Measurements from ENCODE around the gene ELK3. TPM values are rescaled to one million over a fixed set of nuclear protein-coding genes. Genes with fewer than 3 reads are reported as not detected.

ELK3 gene
- total RNA-seq, 1 donor from 2014 or later = 4.8 TPM

GRCh38 chr12:96263449-96263902 is 69.3 kb downstream of the ELK3 start:
- no peak overlapping the region for H2AFZ ChIP-seq (replicated peaks)
- peaks cover 23% of the 10 kb centered on the region for H3F3A ChIP-seq (ENCODE audit: low read depth)
- no peak overlapping the region for H3K4me2 ChIP-seq
- no peak overlapping the region for H3K27ac ChIP-seq
- no peaks in the 10 kb centered on the region for H4K20me1 ChIP-seq (ENCODE audit: low read depth)
- no peaks in the 10 kb centered on the region for H3K27me3 ChIP-seq
- H3K4me3 ChIP-seq = no peak overlapping the region
- H3K9me3 Mint-ChIP-seq = no peaks in the 10 kb centered on the region
- no peaks in the 10 kb centered on the region for H3K4me1 Mint-ChIP-seq
- H3K4me1 ChIP-seq = peaks cover 13% of the 10 kb centered on the region
- no peaks in the 10 kb centered on the region for H3K36me3 ChIP-seq
- no peak overlapping the region for H3K4me3 Mint-ChIP-seq
- peaks cover 27% of the 10 kb centered on the region for H3K36me3 Mint-ChIP-seq
- no peaks in the 10 kb centered on the region for H3K79me2 ChIP-seq (ENCODE audit: low read depth)
- H3K27me3 Mint-ChIP-seq (ENCODE audit: insufficient read depth, low read depth) = peaks cover 5% of the 10 kb centered on the region
- no peak overlapping the region for H3K27ac Mint-ChIP-seq
- H3K9ac ChIP-seq = no peak overlapping the region
- TF ChIP-seq EZH2phosphoT487 (IDR thresholded peaks at IDR 0.05) (no peak), EZH2 (IDR thresholded peaks at IDR 0.05) (no peak), CTCF (IDR thresholded peaks at IDR 0.05) (no peak)
- no peaks in the 10 kb centered on the region for H3K9me3 ChIP-seq (ENCODE audit: low read depth)
- DNase-seq (ENCODE audit: low spot score) = no peak

GRCh38 chr12:96265400-96265799 is 71.2 kb downstream of the ELK3 start:
- TF ChIP-seq EZH2 (IDR thresholded peaks at IDR 0.05) (no peak), CTCF (IDR thresholded peaks at IDR 0.05) (no peak), EZH2phosphoT487 (IDR thresholded peaks at IDR 0.05) (no peak)
- Histone ChIP-seq H3K4me3 (no peak overlapping the region), H3K27ac (no peak overlapping the region), H3K79me2 (ENCODE audit: low read depth) (no peaks in the 10 kb centered on the region), H2AFZ (replicated peaks) (no peak overlapping the region), H4K20me1 (ENCODE audit: low read depth) (no peaks in the 10 kb centered on the region), H3K4me2 (no peak overlapping the region), H3K9me3 (ENCODE audit: low read depth) (no peaks in the 10 kb centered on the region), H3K36me3 (no peaks in the 10 kb centered on the region), H3K9ac (no peak overlapping the region), H3K27me3 (no peaks in the 10 kb centered on the region), H3K4me1 (peaks cover 3% of the 10 kb centered on the region), H3F3A (ENCODE audit: low read depth) (peaks cover 4% of the 10 kb centered on the region)
- Mint-ChIP-seq H3K36me3 (peaks cover 24% of the 10 kb centered on the region), H3K4me1 (no peaks in the 10 kb centered on the region), H3K9me3 (no peaks in the 10 kb centered on the region), H3K4me3 (no peak overlapping the region), H3K27me3 (ENCODE audit: insufficient read depth, low read depth) (peaks cover 5% of the 10 kb centered on the region), H3K27ac (no peak overlapping the region)
- DNase-seq (ENCODE audit: low spot score) = no peak

GRCh38 chr12:96265836-96266235 is 71.7 kb downstream of the ELK3 start:
- no peak overlapping the region for H3K4me3 Mint-ChIP-seq
- Histone ChIP-seq H3K36me3 (no peaks in the 10 kb centered on the region), H3K27me3 (no peaks in the 10 kb centered on the region), H3K4me3 (no peak overlapping the region), H3K79me2 (ENCODE audit: low read depth) (no peaks in the 10 kb centered on the region), H2AFZ (replicated peaks) (no peak overlapping the region), H3K27ac (no peak overlapping the region), H3K4me2 (no peak overlapping the region), H4K20me1 (ENCODE audit: low read depth) (no peaks in the 10 kb centered on the region), H3F3A (ENCODE audit: low read depth) (no peaks in the 10 kb centered on the region), H3K9me3 (ENCODE audit: low read depth) (no peaks in the 10 kb centered on the region), H3K9ac (no peak overlapping the region), H3K4me1 (peaks cover 3% of the 10 kb centered on the region)
- peaks cover 3% of the 10 kb centered on the region for H3K27me3 Mint-ChIP-seq (ENCODE audit: insufficient read depth, low read depth)
- H3K4me1 Mint-ChIP-seq = no peaks in the 10 kb centered on the region
- no peaks in the 10 kb centered on the region for H3K9me3 Mint-ChIP-seq
- TF ChIP-seq EZH2 (IDR thresholded peaks at IDR 0.05) = no peak
- no peak for TF ChIP-seq EZH2phosphoT487 (IDR thresholded peaks at IDR 0.05)
- TF ChIP-seq CTCF (IDR thresholded peaks at IDR 0.05) = no peak
- H3K27ac Mint-ChIP-seq = no peak overlapping the region
- peaks cover 19% of the 10 kb centered on the region for H3K36me3 Mint-ChIP-seq
- DNase-seq (ENCODE audit: low spot score) = no peak
